GM19099 (cell line): ENCODE results near the gene FGFR2.

Experiments used
- POLR2A ChIP-seq: IDR thresholded peaks from 3 replicates; pipeline ENCODE4 v1.6.1; 2011; ENCODE audit warnings: low read depth; ENCODE audit not compliant: insufficient read length; ENCODE audit errors: extremely low read depth

FGFR2 gene

GRCh38 chr10:121530481-121531075 is 67.7 kb downstream of the FGFR2 start:
- no peak for TF ChIP-seq POLR2A

DNA sequence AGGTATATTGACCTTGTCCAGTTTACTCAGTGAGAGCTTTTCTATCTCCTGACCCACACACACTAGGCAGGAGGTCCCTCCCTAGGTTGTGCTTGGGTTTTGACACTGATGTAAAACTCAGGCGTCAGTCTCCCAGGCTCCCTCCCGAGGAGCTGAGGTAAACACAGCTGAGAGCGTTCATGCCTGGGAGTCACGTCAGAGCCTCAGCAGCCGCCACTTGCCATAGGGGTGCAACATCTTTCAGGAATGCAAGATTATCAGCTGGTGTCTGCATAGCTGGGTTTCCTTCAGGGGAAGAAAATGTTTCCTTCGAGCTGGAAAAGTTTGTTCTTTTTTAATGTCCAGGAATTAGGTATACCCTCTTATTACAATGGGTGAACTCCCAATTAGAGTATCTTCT is 70.6 kb downstream of the FGFR2 start:
- no peak for TF ChIP-seq POLR2A

GRCh38 chr10:121526801-121527221 is 71.4 kb downstream of the FGFR2 start:
- no peak for TF ChIP-seq POLR2A

- no peak for TF ChIP-seq POLR2A
Observed at GRCh38 chr10:121526135-121526790, 72.0 kb downstream of the FGFR2 start.

GRCh38 chr10:121525251-121526134 is 72.8 kb downstream of the FGFR2 start:
- no peak for TF ChIP-seq POLR2A

DNA sequence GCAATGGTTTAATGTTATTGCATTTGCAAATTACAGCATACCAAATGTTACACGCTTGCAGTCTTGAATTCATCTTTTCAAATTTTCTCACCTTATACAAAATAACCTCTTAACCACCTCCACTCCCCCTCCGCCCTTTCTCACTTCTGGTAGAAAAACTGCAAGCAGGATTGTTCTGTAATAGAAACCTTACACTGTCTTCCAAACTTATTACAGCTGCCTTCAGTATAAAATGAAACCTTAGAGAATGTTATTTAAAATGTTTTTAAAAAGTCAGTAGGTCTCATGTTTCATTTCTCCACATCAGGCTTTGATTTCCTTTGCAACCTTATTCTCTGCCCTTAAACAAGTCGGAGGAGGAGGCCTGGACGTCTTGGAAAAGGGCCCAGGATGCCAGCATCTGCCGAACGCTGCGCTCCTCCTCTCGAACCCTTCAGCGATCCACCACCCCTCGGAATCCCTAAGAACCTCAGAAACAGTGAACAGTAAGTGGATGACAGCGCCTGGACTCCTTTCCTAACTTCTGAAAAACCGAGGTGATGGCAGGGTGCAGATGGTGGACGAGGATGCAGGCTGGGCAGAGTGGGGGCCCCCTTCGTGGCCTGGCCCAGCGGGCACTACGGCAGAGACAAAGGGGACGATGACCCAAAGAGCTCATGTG is 74.0 kb downstream of the FGFR2 start:
- no peak for TF ChIP-seq POLR2A

DNA sequence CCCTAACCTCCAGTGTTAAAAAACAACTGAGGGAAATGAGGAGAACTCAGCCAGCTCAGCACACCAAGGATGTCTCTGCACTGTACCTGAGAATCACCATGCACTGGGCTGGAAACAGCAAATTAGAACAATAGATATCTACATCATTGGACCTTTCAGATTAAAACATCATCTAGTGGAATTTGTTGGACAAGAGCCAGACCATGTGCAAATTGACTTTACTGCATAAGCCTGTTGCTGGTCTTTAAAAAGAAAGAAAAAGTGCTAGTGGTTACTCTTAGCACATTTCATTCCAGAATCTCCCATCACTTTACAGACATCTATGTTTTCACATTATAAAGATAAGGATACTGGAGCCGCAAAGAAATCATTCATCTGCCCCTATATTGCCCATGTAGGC is 75.4 kb downstream of the FGFR2 start:
- TF ChIP-seq POLR2A = no peak

GRCh38 chr10:121521794-121522556 is 76.3 kb downstream of the FGFR2 start:
- TF ChIP-seq POLR2A = no peak

DNA sequence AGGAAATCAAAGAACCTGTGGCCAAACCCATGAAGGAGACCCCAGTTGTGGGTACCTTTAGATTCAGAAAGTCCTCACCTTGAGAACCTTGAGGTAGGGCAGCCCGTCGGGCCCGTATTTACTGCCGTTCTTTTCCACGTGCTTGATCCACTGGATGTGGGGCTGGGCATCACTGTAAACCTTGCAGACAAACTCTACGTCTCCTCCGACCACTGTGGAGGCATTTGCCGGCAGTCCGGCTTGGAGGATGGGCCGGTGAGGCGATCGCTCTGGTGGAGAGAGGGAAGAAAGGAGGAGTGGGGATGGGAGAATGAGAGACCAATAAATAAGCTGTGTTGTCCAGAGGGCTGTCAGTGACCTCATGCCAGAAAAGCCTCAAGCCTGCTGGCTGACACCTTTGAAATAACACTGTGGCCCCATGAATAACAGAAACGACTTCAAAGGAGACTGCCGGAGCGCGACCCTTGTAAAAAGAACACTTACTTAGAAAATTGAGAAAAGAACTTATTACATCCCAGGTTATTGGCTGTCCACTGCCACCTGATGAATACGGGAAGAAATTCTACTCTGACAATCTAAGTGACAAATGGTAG is 78.2 kb downstream of the FGFR2 start:
- TF ChIP-seq POLR2A = no peak

DNA sequence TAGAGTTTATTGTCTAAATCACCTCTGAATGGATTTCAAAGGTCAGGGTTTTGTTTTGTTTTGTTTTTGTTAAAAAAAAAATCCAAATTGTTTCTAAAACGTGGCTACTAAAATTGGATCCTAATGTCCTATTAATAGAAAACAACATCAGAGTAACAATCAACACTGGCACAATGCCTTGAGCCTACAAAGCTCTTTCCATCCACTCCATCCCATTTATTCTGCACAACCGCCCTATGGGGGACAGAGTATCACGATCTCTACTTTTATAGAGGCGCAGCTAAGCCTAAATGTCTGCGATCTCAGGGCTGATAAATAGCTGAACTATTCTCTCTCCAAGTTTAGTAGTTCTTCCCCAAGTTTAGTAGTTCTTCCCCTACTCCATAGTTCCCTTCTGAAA is 78.8 kb downstream of the FGFR2 start:
- TF ChIP-seq POLR2A = no peak

GRCh38 chr10:121518333-121518732 is 79.9 kb downstream of the FGFR2 start:
- TF ChIP-seq POLR2A = no peak

- TF ChIP-seq POLR2A = no peak
Observed at GRCh38 chr10:121516093-121516865, 82.0 kb downstream of the FGFR2 start.

- TF ChIP-seq POLR2A = no peak
Observed at GRCh38 chr10:121514141-121514865, 83.9 kb downstream of the FGFR2 start.
